ENCODE data around the gene FSD1. TPM values are rescaled to one million over a fixed set of nuclear protein-coding genes. Genes with fewer than 3 reads are reported as not detected.

The FSD1 gene
- total RNA-seq (ENCODE audit: low replicate concordance), result 4.8 and 26.3 TPM in 2 replicates
- long read RNA-seq, partial matches to known transcripts, result 0 of 1 reads
- long read RNA-seq, other reads (novel, unspliced or antisense), result 0 of 1 reads

DNA sequence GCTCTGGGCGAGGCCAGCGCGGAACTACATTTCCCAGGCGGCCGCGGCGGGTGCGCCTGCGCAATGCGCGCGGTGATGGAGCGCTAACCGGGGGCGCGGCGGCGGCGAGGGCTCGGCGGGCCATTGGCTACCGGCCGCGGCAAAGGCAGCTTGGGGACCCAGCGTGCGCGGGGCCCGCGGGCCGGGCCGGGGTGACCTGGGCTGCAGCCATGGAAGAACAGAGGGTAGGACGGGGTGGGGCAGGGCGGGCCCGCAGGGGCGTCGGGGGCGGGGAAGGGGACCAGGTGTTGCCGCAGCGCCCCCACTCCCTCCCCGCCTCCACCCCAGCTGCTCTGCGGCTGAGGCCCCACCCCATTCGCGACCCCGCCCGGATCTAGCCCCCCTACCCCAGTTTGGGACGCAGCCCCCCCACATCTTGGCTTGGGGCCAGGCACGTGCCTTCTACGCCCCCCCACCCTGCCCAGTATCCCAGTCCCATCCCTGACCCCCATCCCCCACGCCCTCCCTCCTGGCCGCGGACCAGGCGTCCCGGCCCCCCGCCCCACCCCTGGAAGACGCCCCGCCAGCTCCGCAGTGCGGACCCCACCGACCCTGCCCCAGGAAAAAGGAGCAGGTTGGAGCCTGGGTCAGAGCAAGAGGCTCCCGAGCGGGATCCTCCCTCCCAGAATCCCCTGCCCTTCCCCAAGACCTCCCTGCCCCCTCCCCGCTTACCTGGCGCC lies at the start of gene FSD1:
FSD1 (plus strand) TSS at position 61 of the 719 bp plus-strand sequence; CDS start at position 210, 149 bp downstream.
- H3K27me3 Mint-ChIP-seq, result no peaks in the 10 kb centered on the region
- H3K27ac Mint-ChIP-seq, result no peak within 1 kb of the TSS
- peaks cover 6% of the 10 kb centered on the region for H3K4me1 Mint-ChIP-seq (ENCODE audit: unreplicated experiment)
- no peaks in the 10 kb centered on the region for H3K36me3 Mint-ChIP-seq
- peak; percentile 86 for DNase-seq (ENCODE audit: extremely low spot score, unreplicated experiment)
- TF ChIP-seq, protein P1, sequence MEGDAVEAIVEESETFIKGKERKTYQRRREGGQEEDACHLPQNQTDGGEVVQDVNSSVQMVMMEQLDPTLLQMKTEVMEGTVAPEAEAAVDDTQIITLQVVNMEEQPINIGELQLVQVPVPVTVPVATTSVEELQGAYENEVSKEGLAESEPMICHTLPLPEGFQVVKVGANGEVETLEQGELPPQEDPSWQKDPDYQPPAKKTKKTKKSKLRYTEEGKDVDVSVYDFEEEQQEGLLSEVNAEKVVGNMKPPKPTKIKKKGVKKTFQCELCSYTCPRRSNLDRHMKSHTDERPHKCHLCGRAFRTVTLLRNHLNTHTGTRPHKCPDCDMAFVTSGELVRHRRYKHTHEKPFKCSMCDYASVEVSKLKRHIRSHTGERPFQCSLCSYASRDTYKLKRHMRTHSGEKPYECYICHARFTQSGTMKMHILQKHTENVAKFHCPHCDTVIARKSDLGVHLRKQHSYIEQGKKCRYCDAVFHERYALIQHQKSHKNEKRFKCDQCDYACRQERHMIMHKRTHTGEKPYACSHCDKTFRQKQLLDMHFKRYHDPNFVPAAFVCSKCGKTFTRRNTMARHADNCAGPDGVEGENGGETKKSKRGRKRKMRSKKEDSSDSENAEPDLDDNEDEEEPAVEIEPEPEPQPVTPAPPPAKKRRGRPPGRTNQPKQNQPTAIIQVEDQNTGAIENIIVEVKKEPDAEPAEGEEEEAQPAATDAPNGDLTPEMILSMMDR (conservative IDR thresholded peaks at IDR 0.05), result no peak
- peak within 1 kb of the TSS; percentile 63 for H3K4me3 Mint-ChIP-seq
- no peaks in the 10 kb centered on the region for H3K9me3 Mint-ChIP-seq

DNA sequence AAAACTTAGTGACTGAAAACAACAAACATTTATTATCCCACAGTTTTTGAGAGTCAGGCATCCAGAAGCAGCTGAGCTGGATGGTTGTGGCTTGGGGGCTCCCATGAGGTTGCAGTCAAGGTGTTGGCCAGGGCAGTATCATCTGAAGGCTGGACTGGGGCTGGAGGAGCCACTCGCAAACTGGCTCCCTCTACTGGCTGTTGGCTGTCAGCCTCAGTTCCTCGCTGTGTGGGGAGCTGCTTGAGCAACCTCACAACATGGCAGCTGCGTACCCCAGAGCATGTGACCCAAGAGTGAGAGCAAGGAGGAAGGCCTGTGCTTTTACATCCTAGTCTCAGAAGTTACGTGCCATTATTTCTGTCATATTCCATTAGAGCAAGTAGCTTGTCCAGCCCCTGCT lies 47.8 kb upstream of the FSD1 start:
- TF ChIP-seq, protein P1 (conservative IDR thresholded peaks at IDR 0.05), result no peak
- H3K4me1 Mint-ChIP-seq (ENCODE audit: unreplicated experiment), result no peaks in the 10 kb centered on the region
- no peak overlapping the region for H3K4me3 Mint-ChIP-seq
- H3K27me3 Mint-ChIP-seq, result no peaks in the 10 kb centered on the region
- DNase-seq (ENCODE audit: extremely low spot score, unreplicated experiment), result no peak
- H3K27ac Mint-ChIP-seq, result no peak overlapping the region
- peaks cover 5% of the 10 kb centered on the region for H3K9me3 Mint-ChIP-seq
- peaks cover 22% of the 10 kb centered on the region for H3K36me3 Mint-ChIP-seq

DNA sequence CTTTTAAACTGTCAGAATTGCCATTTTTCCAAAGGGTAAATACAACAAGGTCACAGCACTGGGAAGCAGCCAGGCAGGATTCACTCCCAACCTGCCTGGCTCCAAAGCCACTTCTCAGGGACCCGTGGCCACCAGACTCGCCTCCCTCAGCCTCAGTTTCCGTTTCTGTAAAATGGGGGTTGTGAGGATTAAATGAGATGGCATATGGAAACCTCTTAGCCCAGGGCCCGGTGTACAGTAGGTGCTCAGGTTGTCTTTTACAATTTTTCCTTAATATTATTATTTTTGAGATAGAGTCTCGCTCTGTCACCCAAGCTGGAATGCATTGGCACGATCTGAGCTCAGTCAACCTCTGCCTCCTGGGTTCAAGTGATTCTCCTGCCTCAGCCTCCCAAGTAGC lies 47.4 kb upstream of the FSD1 start:
- peaks cover 5% of the 10 kb centered on the region for H3K9me3 Mint-ChIP-seq
- no peaks in the 10 kb centered on the region for H3K4me1 Mint-ChIP-seq (ENCODE audit: unreplicated experiment)
- no peaks in the 10 kb centered on the region for H3K27me3 Mint-ChIP-seq
- H3K4me3 Mint-ChIP-seq, result no peak overlapping the region
- H3K27ac Mint-ChIP-seq, result no peak overlapping the region
- DNase-seq (ENCODE audit: extremely low spot score, unreplicated experiment), result no peak
- peaks cover 22% of the 10 kb centered on the region for H3K36me3 Mint-ChIP-seq
- TF ChIP-seq, protein P1 (conservative IDR thresholded peaks at IDR 0.05), result no peak

DNA sequence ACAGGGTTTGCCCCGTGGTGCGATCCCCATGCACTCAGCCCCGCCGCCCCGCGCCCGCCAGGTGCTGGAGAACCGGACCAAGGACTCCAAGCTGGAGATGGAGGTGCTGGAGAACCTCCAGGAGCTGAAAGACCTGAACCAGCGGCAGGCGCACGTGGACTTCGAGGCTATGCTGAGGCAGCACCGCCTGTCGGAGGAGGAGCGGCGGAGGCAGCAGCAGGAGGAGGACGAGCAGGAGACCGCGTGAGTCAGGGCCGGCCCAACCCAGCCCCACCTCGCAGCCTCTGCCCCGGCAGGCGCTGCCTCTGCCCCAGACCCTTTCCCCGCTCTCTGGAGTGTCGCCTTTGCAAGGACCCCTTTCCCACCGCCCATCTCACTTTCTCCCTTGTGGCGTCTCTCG lies 46.2 kb upstream of the FSD1 start:
- no peak for DNase-seq (ENCODE audit: extremely low spot score, unreplicated experiment)
- Mint-ChIP-seq H3K36me3 (peaks cover 22% of the 10 kb centered on the region), H3K27ac (no peak overlapping the region), H3K9me3 (peaks cover 5% of the 10 kb centered on the region), H3K4me3 (no peak overlapping the region), H3K4me1 (ENCODE audit: unreplicated experiment) (no peaks in the 10 kb centered on the region), H3K27me3 (no peaks in the 10 kb centered on the region)
- TF ChIP-seq, protein P1 (conservative IDR thresholded peaks at IDR 0.05), result no peak

DNA sequence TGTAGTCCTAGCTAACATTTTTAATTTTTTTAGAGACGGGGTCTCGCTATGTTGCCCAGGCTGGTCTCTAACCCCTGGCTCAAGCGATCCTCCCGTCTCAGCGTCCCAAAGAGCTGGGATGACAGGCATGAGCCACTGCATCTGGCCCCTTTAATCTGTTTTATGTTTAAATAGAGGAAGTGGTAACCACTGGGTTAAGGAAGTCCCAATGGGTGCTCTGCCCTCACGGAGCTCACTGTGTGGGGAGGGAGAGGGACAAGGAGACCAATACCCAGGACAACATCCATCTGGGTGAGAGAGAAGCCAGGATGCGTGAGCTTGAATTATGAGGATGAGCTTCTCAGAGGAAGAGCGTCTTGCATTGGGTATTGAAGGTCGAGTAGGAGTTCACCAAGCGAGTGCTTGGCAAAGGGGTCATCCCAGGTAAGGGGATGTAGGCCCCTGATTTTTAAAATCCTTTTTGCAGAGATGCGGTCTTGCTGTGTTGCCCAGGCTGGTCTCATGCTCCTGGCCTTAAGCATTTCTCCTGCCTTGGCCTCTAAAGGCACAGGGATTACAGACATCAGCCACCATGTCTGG lies 43.7 kb upstream of the FSD1 start:
- H3K9me3 Mint-ChIP-seq, result no peaks in the 10 kb centered on the region
- H3K36me3 Mint-ChIP-seq, result peaks cover 11% of the 10 kb centered on the region
- no peak overlapping the region for H3K4me3 Mint-ChIP-seq
- no peaks in the 10 kb centered on the region for H3K4me1 Mint-ChIP-seq (ENCODE audit: unreplicated experiment)
- DNase-seq (ENCODE audit: extremely low spot score, unreplicated experiment), result no peak
- TF ChIP-seq, protein P1 (conservative IDR thresholded peaks at IDR 0.05), result no peak
- peak overlapping the region; percentile 73 for H3K27ac Mint-ChIP-seq
- no peaks in the 10 kb centered on the region for H3K27me3 Mint-ChIP-seq
